ENCODE data around the gene CNOT4.
"Not testable (repeated sequence)": the region's sequence is repeated elsewhere in the genome, so short reads cannot be mapped to it uniquely, and the experiment has no call there.

CNOT4 gene

GRCh38 chr7:135359615-135360014, 150.3 kb downstream of the CNOT4 start:
- no peak for DNase-seq

GRCh38 chr7:135355377-135356048, 154.4 kb downstream of the CNOT4 start:
- DNase-seq: no peak

- DNase-seq: no peak
Measured at GRCh38 chr7:135353832-135354231, 156.1 kb downstream of the CNOT4 start.

GRCh38 chr7:135352285-135352684, 157.6 kb downstream of the CNOT4 start:
- no peak for DNase-seq

GRCh38 chr7:135351070-135351469, 158.8 kb downstream of the CNOT4 start:
- not testable (repeated sequence) for DNase-seq

GRCh38 chr7:135349746-135350145, 160.2 kb downstream of the CNOT4 start:
- DNase-seq: no peak

GRCh38 chr7:135348493-135348892, 161.4 kb downstream of the CNOT4 start:
- no peak for DNase-seq

GRCh38 chr7:135343361-135343760, 166.5 kb downstream of the CNOT4 start:
- no peak for DNase-seq

- DNase-seq: peak; percentile 37 to 48
Measured at GRCh38 chr7:135342887-135343286, 167.0 kb downstream of the CNOT4 start.

GRCh38 chr7:135341049-135341448, 168.9 kb downstream of the CNOT4 start:
- no peak for DNase-seq

- DNase-seq: no peak
Measured at GRCh38 chr7:135337977-135338550, 171.8 kb downstream of the CNOT4 start.

GRCh38 chr7:135337506-135337905, 172.4 kb downstream of the CNOT4 start:
- DNase-seq: no peak

GRCh38 chr7:135335628-135336139, 174.2 kb downstream of the CNOT4 start:
- DNase-seq: no peak

- no peak for DNase-seq
Measured at GRCh38 chr7:135334830-135335543, 174.9 kb downstream of the CNOT4 start.

GRCh38 chr7:135333946-135334345, 176.0 kb downstream of the CNOT4 start:
- no peak for DNase-seq

GRCh38 chr7:135333200-135333599, 176.7 kb downstream of the CNOT4 start:
- DNase-seq: no peak

GRCh38 chr7:135330088-135330487, 179.8 kb downstream of the CNOT4 start:
- DNase-seq: no peak

- no peak for DNase-seq
Measured at GRCh38 chr7:135328526-135328925, 181.4 kb downstream of the CNOT4 start.

GRCh38 chr7:135328053-135328452, 181.8 kb downstream of the CNOT4 start:
- no peak for DNase-seq

GRCh38 chr7:135327458-135327857, 182.4 kb downstream of the CNOT4 start:
- no peak for DNase-seq

- DNase-seq: no peak
Measured at GRCh38 chr7:135326636-135327280, 183.1 kb downstream of the CNOT4 start.

- no peak for DNase-seq
Measured at GRCh38 chr7:135322571-135323340, 187.1 kb downstream of the CNOT4 start.

- peak in 1 of 2 donors; percentile 9 for DNase-seq
Measured at GRCh38 chr7:135321556-135321955, 188.3 kb downstream of the CNOT4 start.
